Esophagus squamous epithelium (tissue), 5 donors: ENCODE measurements around the gene POGK. TPM values are rescaled to one million over a fixed set of nuclear protein-coding genes. Genes with fewer than 3 reads are reported as not detected.
"Not testable (repeated sequence)": the region's sequence is repeated elsewhere in the genome, so short reads cannot be mapped to it uniquely, and the experiment has no call there.

Experiments used
- DNase-seq: peaks from one replicate; lab custom pipeline; 2025; lab: John Stamatoyannopoulos, UW
- H3K27ac ChIP-seq, 4 donors: fragments of 200-600 bp; sonication (generic); one replicate each; pipeline ENCODE4 v1.5.1; 2016 to 2019; ENCODE audit warnings: mild to moderate bottlenecking in 1 of 4
- H3K27me3 ChIP-seq, 4 donors: fragments of 200-600 bp; sonication (generic); 1 replicate in 3 of 4; 2 replicates in 1 of 4; pipeline versions ENCODE4 v1.5.1 to v1.6.0; 2017 to 2021; ENCODE audit warnings: antibody characterized with exemption in 1 of 4
- H3K36me3 ChIP-seq, 3 donors: fragments of 200-600 bp; sonication (generic); one replicate each; pipeline ENCODE4 v1.5.1; 2016 to 2019
- H3K4me1 ChIP-seq, 3 donors: fragments of 200-600 bp; sonication (generic); one replicate each; pipeline ENCODE4 v1.5.1; 2017 to 2019
- H3K4me3 ChIP-seq, 4 donors: fragments of 200-600 bp; sonication (generic); 1 replicate in 3 of 4; 2 replicates in 1 of 4; pipeline ENCODE4 v1.5.1; 2016 to 2019; ENCODE audit warnings: mild to moderate bottlenecking in 2 of 4, moderate library complexity in 1 of 4
- H3K9me3 ChIP-seq, 3 donors: fragments of 200-600 bp; sonication (generic); one replicate each; pipeline ENCODE4 v1.5.1; 2016 to 2019
- POLR2A ChIP-seq, 4 donors: fragments of 450-650 bp; IDR thresholded peaks; one replicate each; pipeline ENCODE4 v1.6.1; 2017; ENCODE audit warnings: antibody characterized with exemption in 4 of 4, mild to moderate bottlenecking in 4 of 4, moderate library complexity in 3 of 4
- WGBS, 2 donors: methylation state at CpG; one replicate each; pipeline ENCODE4 v1.1.5; 2018; 5-methylcytosine and 5-hydroxymethylcytosine counted together
- intact Hi-C: fragments of 100-400 bp; cut with DNase I; formaldehyde crosslinking; loops from one replicate; pipeline ENCODE4 v1.15.0; 2022
- total RNA-seq, 4 donors: library from RNA; depleted of rRNA; stranded (reverse); fragments of >200 nt; gene quantifications; one replicate each; pipeline ENCODE4 v1.1.0, GENCODE V29; 2016
- TF ChIP-seq, protein P1 (sequence below), 6 experiments: fragments of 450-650 bp in 4 of 6; fragments of 200-600 bp in 2 of 6; sonication (generic) in 2 of 6; IDR thresholded peaks; one replicate each; pipeline ENCODE4 v1.5.1; 2016 to 2019; ENCODE audit warnings: antibody characterized with exemption in 6 of 6, mild to moderate bottlenecking in 4 of 6, moderate library complexity in 4 of 6
- donor health status: DM: yes; HTN: yes; CAD: no.

POGK gene
- total RNA-seq, 4 donors from 2014 or later: 18.7 to 34.1 (median 25.3) TPM

- TF ChIP-seq, protein P1, sequence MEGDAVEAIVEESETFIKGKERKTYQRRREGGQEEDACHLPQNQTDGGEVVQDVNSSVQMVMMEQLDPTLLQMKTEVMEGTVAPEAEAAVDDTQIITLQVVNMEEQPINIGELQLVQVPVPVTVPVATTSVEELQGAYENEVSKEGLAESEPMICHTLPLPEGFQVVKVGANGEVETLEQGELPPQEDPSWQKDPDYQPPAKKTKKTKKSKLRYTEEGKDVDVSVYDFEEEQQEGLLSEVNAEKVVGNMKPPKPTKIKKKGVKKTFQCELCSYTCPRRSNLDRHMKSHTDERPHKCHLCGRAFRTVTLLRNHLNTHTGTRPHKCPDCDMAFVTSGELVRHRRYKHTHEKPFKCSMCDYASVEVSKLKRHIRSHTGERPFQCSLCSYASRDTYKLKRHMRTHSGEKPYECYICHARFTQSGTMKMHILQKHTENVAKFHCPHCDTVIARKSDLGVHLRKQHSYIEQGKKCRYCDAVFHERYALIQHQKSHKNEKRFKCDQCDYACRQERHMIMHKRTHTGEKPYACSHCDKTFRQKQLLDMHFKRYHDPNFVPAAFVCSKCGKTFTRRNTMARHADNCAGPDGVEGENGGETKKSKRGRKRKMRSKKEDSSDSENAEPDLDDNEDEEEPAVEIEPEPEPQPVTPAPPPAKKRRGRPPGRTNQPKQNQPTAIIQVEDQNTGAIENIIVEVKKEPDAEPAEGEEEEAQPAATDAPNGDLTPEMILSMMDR (IDR thresholded peaks at IDR 0.05): no peak
- no peak for TF ChIP-seq POLR2A (IDR thresholded peaks at IDR 0.05)
- peaks cover 0 to 26% (median 0%) of the 10 kb centered on the region in 4 donors for H3K27me3 ChIP-seq
- intact Hi-C loops: no loop called here
- no peak overlapping the region for H3K27ac ChIP-seq
- H3K36me3 ChIP-seq: no peaks in the 10 kb centered on the region
- WGBS, 2 donors: 25 to 31% methylated on average over 2 of the region's 2 CpGs
- H3K4me1 ChIP-seq: no peaks in the 10 kb centered on the region
- H3K4me3 ChIP-seq: no peak overlapping the region
- no peaks in the 10 kb centered on the region for H3K9me3 ChIP-seq
- DNase-seq: no peak
These were observed 25.6 kb upstream of the POGK start for GRCh38 chr1:166813508-166814223.

DNA sequence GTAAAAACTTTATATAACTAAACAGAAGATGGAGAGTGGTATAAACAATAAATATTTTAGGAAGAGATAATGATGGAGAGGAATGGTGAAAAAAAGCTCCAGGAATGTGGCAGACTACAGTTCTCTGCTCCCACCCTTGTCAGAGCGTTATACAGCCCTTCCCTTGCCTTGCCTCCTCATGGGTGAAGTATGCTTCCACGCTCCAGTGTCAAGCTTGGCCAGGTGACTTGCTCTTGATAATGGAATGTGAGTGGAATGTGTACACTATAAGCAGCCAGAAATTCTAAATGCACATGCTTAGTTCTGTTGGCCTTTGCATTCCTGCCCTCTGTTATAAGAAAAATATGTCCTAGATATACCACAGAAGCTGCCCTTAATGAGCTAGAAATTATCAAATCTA lies 24.7 kb upstream of the POGK start:
- TF ChIP-seq, protein P1 (IDR thresholded peaks at IDR 0.05): no peak
- no peak for TF ChIP-seq POLR2A (IDR thresholded peaks at IDR 0.05)
- H3K27me3 ChIP-seq: peaks cover 0 to 26% (median 0%) of the 10 kb centered on the region in 4 donors
- intact Hi-C loops: no loop called here
- no peaks in the 10 kb centered on the region for H3K36me3 ChIP-seq
- no peaks in the 10 kb centered on the region for H3K9me3 ChIP-seq
- H3K4me1 ChIP-seq: no peaks in the 10 kb centered on the region
- no peak overlapping the region for H3K4me3 ChIP-seq
- H3K27ac ChIP-seq: no peak overlapping the region
- 45 to 62% methylated on average over 2 of the region's 2 CpGs for WGBS, 2 donors
- DNase-seq: no peak

GRCh38 chr1:166819974-166820373 lies 19.3 kb upstream of the POGK start:
- Histone ChIP-seq H3K4me1 (no peaks in the 10 kb centered on the region), H3K36me3 (no peaks in the 10 kb centered on the region), H3K27me3 (peaks cover 0 to 32% (median 0%) of the 10 kb centered on the region in 4 donors), H3K4me3 (no peak overlapping the region), H3K9me3 (peaks cover 0 to 15% (median 4%) of the 10 kb centered on the region in 3 donors), H3K27ac (no peak overlapping the region)
- 42 to 56% methylated on average over 2 of the region's 2 CpGs for WGBS, 2 donors
- no peak for DNase-seq
- intact Hi-C loops: no loop called here
- TF ChIP-seq POLR2A (IDR thresholded peaks at IDR 0.05): no peak
- TF ChIP-seq, protein P1 (IDR thresholded peaks at IDR 0.05): no peak

- no peak overlapping the region for H3K27ac ChIP-seq
- no peak for DNase-seq
- intact Hi-C loops: no loop called here
- H3K4me3 ChIP-seq: no peak overlapping the region
- H3K27me3 ChIP-seq: peaks cover 0 to 12% (median 0%) of the 10 kb centered on the region in 4 donors
- no peaks in the 10 kb centered on the region for H3K36me3 ChIP-seq
- 54 to 62% methylated on average over 7 of the region's 7 CpGs for WGBS, 2 donors
- TF ChIP-seq, protein P1 (IDR thresholded peaks at IDR 0.05): no peak
- no peak for TF ChIP-seq POLR2A (IDR thresholded peaks at IDR 0.05)
- H3K4me1 ChIP-seq: no peaks in the 10 kb centered on the region
- H3K9me3 ChIP-seq: peaks cover 0 to 15% (median 4%) of the 10 kb centered on the region in 3 donors
These were observed 16.9 kb upstream of the POGK start for GRCh38 chr1:166822385-166822784.

- no peak for DNase-seq
- peaks cover 0 to 25% (median 0%) of the 10 kb centered on the region in 4 donors for H3K27me3 ChIP-seq
- no peaks in the 10 kb centered on the region for H3K4me1 ChIP-seq
- H3K9me3 ChIP-seq: peaks cover 0 to 26% (median 13%) of the 10 kb centered on the region in 3 donors
- TF ChIP-seq, protein P1 (IDR thresholded peaks at IDR 0.05): no peak
- no peak for TF ChIP-seq POLR2A (IDR thresholded peaks at IDR 0.05)
- H3K27ac ChIP-seq: no peak overlapping the region
- H3K36me3 ChIP-seq: no peaks in the 10 kb centered on the region
- no peak overlapping the region for H3K4me3 ChIP-seq
- intact Hi-C loops: no loop called here
These were observed 11.8 kb upstream of the POGK start for GRCh38 chr1:166827426-166827825.

- intact Hi-C loops, H3K4me3 ChIP-seq, DNase-seq, H3K4me1 ChIP-seq, H3K27ac ChIP-seq, H3K36me3 ChIP-seq: not testable (repeated sequence)
- Histone ChIP-seq H3K9me3 (peaks cover 0 to 26% (median 13%) of the 10 kb centered on the region in 3 donors), H3K27me3 (peaks cover 0 to 29% (median 0%) of the 10 kb centered on the region in 4 donors)
- 50% methylated on average over 1 of the region's 1 CpG for WGBS, 2 donors
These were observed 9.5 kb upstream of the POGK start for GRCh38 chr1:166829762-166830161.
